ENCODE results near the gene AGFG1.

The AGFG1 gene

GRCh38 chr2:227568852-227569169 is 96.9 kb downstream of the AGFG1 start:
- no peak for DNase-seq (ENCODE audit: low read depth)
- no peak for TF ChIP-seq CTCF (conservative IDR thresholded peaks at IDR 0.05; ENCODE audit: low read length)
- H3K4me3 ChIP-seq (ENCODE audit: low read length): no peak overlapping the region

- no peak overlapping the region for H3K4me3 ChIP-seq (ENCODE audit: low read length)
- no peak for TF ChIP-seq CTCF (conservative IDR thresholded peaks at IDR 0.05; ENCODE audit: low read length)
- DNase-seq (ENCODE audit: low read depth): no peak
Measured at GRCh38 chr2:227570615-227571014, 98.7 kb downstream of the AGFG1 start.

- H3K4me3 ChIP-seq (ENCODE audit: low read length): no peak overlapping the region
- no peak for TF ChIP-seq CTCF (conservative IDR thresholded peaks at IDR 0.05; ENCODE audit: low read length)
- no peak for DNase-seq (ENCODE audit: low read depth)
Measured at GRCh38 chr2:227576110-227576509, 104.2 kb downstream of the AGFG1 start.

- no peak for TF ChIP-seq CTCF (conservative IDR thresholded peaks at IDR 0.05; ENCODE audit: low read length)
- no peak for DNase-seq (ENCODE audit: low read depth)
- no peak overlapping the region for H3K4me3 ChIP-seq (ENCODE audit: low read length)
Measured at GRCh38 chr2:227576812-227577211, 104.9 kb downstream of the AGFG1 start.

- no peak for TF ChIP-seq CTCF (conservative IDR thresholded peaks at IDR 0.05; ENCODE audit: low read length)
- no peak overlapping the region for H3K4me3 ChIP-seq (ENCODE audit: low read length)
- no peak for DNase-seq (ENCODE audit: low read depth)
Measured at GRCh38 chr2:227577555-227577954, 105.6 kb downstream of the AGFG1 start.

- no peak overlapping the region for H3K4me3 ChIP-seq (ENCODE audit: low read length)
- no peak for DNase-seq (ENCODE audit: low read depth)
- no peak for TF ChIP-seq CTCF (conservative IDR thresholded peaks at IDR 0.05; ENCODE audit: low read length)
Measured at GRCh38 chr2:227578642-227579041, 106.7 kb downstream of the AGFG1 start.

- H3K4me3 ChIP-seq (ENCODE audit: low read length): no peak overlapping the region
- DNase-seq (ENCODE audit: low read depth): no peak
- no peak for TF ChIP-seq CTCF (conservative IDR thresholded peaks at IDR 0.05; ENCODE audit: low read length)
Measured at GRCh38 chr2:227579791-227580190, 107.8 kb downstream of the AGFG1 start.
